GM21619 (cell line): Measurements from ENCODE around the gene CTNNA3.
"Not testable (repeated sequence)": the region's sequence is repeated elsewhere in the genome, so short reads cannot be mapped to it uniquely, and the experiment has no call there.

Source experiments
- ATAC-seq: cut with Tn5 transposase; IDR thresholded peaks from one replicate; pipeline ENCODE4 v1.9.1; 2021; ENCODE audit not compliant: unreplicated experiment

Gene CTNNA3

GRCh38 chr10:67518756-67519155 lies 177.2 kb downstream of the CTNNA3 start:
- no peak for ATAC-seq

GRCh38 chr10:67518043-67518442 lies 178.0 kb downstream of the CTNNA3 start:
- ATAC-seq = no peak

- no peak for ATAC-seq
Measured at GRCh38 chr10:67506757-67507091, 189.3 kb downstream of the CTNNA3 start.

GRCh38 chr10:67506083-67506756 lies 189.8 kb downstream of the CTNNA3 start:
- ATAC-seq = no peak

GRCh38 chr10:67492317-67493019 lies 203.5 kb downstream of the CTNNA3 start:
- peak; percentile 54 for ATAC-seq

GRCh38 chr10:67487906-67488619 lies 207.9 kb downstream of the CTNNA3 start:
- no peak for ATAC-seq

GRCh38 chr10:67487199-67487598 lies 208.8 kb downstream of the CTNNA3 start:
- ATAC-seq = no peak

- no peak for ATAC-seq
Measured at GRCh38 chr10:67477868-67478267, 218.1 kb downstream of the CTNNA3 start.

- ATAC-seq = no peak
Measured at GRCh38 chr10:67476201-67476600, 219.8 kb downstream of the CTNNA3 start.

- no peak for ATAC-seq
Measured at GRCh38 chr10:67473850-67474633, 222.0 kb downstream of the CTNNA3 start.

GRCh38 chr10:67471022-67471421 lies 225.0 kb downstream of the CTNNA3 start:
- no peak for ATAC-seq

GRCh38 chr10:67464278-67464677 lies 231.7 kb downstream of the CTNNA3 start:
- no peak for ATAC-seq

GRCh38 chr10:67452892-67453291 lies 243.1 kb downstream of the CTNNA3 start:
- ATAC-seq = no peak

GRCh38 chr10:67438605-67439304 lies 257.2 kb downstream of the CTNNA3 start:
- ATAC-seq = no peak

- no peak for ATAC-seq
Measured at GRCh38 chr10:67433276-67433675, 262.7 kb downstream of the CTNNA3 start.

GRCh38 chr10:67402620-67403019 lies 293.4 kb downstream of the CTNNA3 start:
- no peak for ATAC-seq

- ATAC-seq = no peak
Measured at GRCh38 chr10:67401711-67402110, 294.3 kb downstream of the CTNNA3 start.

GRCh38 chr10:67386841-67387533 lies 309.0 kb downstream of the CTNNA3 start:
- not testable (repeated sequence) for ATAC-seq

- ATAC-seq = no peak
Measured at GRCh38 chr10:67386260-67386659, 309.7 kb downstream of the CTNNA3 start.

- no peak for ATAC-seq
Measured at GRCh38 chr10:67385566-67385965, 310.4 kb downstream of the CTNNA3 start.
